Epithelial cell of esophagus (primary cell): ENCODE measurements around the gene GLCCI1.

Source experiments
- DNase-seq: peaks from one replicate; pipeline ENCODE4 v3.0.0; 2010; ENCODE audit warnings: low read depth
- H3K4me3 ChIP-seq: 2 replicates; pipeline ENCODE4 v1.5.1; 2011; ENCODE audit warnings: mild to moderate bottlenecking, low read length, control low read depth
- TF ChIP-seq, protein P1 (sequence below): IDR thresholded peaks from 2 replicates; pipeline ENCODE4 v1.5.1; 2011; ENCODE audit warnings: low read depth, mild to moderate bottlenecking, low read length, control low read depth, inconsistent platforms; ENCODE audit not compliant: insufficient read depth; ENCODE audit errors: missing control alignments

GLCCI1 gene

DNA sequence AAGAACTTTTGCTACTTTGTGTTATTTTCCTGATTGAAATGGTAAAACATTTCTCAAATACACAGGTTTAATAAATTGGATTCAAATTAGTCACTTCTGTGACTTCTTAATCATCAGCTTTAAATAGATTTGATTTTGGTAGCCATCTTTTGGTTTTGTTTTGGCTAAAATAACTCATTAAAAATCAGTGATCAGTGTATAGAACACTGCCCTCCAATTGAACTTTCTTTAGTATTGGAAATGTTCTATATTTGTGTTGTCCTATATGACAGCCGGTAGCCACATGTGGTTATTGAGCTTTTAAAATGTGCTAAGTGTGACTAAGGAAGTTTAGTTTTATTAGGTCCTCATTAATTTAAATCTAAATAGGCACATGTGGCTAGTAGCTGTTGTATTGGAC lies 50.4 kb downstream of the GLCCI1 start:
- H3K4me3 ChIP-seq, result no peak overlapping the region
- TF ChIP-seq, protein P1, sequence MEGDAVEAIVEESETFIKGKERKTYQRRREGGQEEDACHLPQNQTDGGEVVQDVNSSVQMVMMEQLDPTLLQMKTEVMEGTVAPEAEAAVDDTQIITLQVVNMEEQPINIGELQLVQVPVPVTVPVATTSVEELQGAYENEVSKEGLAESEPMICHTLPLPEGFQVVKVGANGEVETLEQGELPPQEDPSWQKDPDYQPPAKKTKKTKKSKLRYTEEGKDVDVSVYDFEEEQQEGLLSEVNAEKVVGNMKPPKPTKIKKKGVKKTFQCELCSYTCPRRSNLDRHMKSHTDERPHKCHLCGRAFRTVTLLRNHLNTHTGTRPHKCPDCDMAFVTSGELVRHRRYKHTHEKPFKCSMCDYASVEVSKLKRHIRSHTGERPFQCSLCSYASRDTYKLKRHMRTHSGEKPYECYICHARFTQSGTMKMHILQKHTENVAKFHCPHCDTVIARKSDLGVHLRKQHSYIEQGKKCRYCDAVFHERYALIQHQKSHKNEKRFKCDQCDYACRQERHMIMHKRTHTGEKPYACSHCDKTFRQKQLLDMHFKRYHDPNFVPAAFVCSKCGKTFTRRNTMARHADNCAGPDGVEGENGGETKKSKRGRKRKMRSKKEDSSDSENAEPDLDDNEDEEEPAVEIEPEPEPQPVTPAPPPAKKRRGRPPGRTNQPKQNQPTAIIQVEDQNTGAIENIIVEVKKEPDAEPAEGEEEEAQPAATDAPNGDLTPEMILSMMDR, result no peak
- no peak for DNase-seq

DNA sequence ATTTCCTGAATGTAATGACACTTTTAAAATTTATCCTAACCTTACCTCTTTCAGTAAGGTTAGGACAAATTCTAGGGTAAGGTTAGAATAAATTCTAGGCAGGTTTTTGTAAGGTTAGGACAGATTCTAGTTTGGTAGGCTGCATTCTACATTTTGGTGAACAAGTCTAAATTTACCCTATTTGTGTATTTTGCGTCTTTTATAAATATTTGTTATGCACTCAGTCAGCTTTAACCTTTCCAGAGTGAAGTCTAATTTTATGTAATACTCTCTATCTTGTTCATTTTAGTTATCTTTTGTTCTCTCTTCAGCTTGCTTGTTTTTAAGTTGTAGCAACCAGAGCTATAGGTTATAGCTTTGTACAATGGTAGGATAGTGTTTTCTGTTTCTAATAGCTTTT lies 54.0 kb downstream of the GLCCI1 start:
- H3K4me3 ChIP-seq, result no peak overlapping the region

DNA sequence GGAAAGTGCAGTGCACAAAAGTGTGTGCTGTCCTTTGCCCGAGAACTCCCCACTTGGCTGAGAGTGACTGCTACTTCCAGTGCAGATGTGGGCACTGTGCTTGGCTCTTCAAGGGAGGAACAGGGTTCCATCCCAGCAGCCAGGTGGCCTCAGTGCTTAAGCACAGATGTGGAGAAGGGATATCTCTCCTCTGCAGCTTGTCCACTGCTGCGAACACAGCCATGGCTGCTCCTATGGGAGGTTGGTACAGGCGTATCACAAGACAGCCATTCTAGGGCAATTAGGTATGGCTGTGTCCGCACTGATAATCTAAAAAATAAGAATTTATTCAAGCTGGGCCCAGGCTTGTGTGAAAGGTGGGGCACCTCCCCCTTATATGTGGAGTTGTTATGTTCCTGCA lies 66.6 kb downstream of the GLCCI1 start:
- TF ChIP-seq, protein P1, result no peak
- no peak for DNase-seq
- H3K4me3 ChIP-seq, result no peak overlapping the region

More for the DNA sequence above, 54.0 kb downstream of the GLCCI1 start:
- TF ChIP-seq, protein P1, result no peak
- no peak for DNase-seq

DNA sequence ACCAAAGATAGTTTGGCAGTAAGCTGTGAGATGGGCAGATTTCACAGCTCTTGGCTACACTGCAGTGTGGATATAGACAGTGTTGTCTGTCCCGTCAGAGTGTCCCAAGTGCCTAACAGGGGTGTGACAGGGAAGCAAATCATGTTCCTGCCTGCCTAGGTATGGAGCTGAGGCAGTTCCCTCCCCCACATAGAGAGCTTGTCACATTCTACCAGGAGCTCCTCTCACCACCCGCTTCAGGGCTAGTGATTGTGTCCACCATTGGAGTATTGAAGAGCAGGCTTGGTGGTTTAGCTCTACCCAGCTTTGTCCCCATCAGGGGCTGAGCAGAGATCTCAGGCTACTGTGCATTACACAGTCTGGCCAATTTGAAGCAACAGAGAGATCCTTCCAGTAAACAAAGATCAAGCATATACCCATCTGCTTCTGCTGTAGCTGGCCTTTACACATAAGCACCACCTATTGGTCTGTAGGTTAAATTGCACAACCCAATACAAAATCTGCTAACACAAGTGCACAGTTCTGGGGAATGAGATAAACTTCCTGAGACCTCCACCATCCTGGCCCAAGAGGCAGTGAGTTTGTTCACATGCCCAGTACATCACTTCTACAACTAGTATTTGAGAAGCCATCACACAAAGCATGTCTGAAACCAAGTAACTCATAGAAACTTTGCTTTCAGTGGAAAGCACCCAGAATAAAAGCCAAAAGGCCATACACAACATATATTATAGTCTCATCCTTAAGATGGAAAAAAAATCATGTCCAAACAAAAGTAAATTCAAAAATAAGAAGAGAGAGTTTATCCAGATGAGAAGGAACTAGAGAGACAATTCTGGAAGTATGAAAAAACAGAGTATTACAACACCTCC lies 67.3 kb downstream of the GLCCI1 start:
- TF ChIP-seq, protein P1, result peak; percentile 59
- DNase-seq, result peak; percentile 56
- H3K4me3 ChIP-seq, result no peak overlapping the region

DNA sequence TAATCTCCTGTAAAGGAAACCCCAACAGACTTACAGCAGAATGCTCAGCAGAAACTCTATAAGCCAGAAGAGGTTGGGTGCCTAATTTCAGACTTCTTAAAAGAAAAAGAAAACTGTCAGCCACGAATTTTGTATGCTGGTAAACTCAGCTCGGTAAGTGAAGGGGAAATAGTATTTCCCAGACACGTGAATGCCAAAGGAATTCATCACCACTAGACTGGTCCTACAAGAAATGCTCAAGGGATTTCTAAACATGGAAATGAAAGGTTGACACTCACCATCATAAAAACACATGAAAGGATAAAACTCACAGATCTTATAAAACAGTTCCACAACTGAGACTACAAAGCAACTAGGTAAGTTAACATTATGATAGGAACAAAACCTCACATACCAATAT lies 68.6 kb downstream of the GLCCI1 start:
- TF ChIP-seq, protein P1, result no peak
- no peak overlapping the region for H3K4me3 ChIP-seq

DNA sequence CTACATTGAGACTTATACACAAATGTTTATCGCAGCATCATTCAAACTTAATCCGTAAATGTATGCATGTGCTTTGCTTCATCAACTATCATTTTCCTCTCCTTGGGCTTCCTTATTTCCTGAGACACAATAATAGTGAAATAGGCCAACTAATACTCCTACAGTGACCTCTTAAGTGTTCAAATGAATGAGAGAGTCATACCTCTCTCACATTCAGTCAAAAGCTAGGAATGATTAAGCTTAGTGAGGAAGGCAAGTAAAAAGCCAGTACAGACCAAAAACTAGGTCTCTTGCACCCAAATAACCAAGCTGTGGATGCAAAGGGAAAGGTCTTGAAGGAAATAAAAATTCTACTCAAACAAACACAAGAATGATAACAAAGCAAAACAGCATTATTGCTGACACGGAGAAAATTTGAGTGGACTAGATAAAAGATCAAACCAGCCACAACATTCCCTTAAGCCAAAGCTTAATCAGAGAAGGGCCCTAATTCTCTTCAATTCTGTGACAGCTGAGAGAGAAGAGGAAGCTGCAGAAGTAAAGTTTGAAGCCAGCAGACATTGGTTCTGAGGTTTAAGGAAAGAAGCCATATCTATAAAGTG lies 72.3 kb downstream of the GLCCI1 start:
- TF ChIP-seq, protein P1, result no peak
- no peak overlapping the region for H3K4me3 ChIP-seq
- no peak for DNase-seq

More for the DNA sequence above, 68.6 kb downstream of the GLCCI1 start:
- peak; percentile 57 for DNase-seq
